ENCODE measurements around the gene PLEKHB1. TPM values are rescaled to one million over a fixed set of nuclear protein-coding genes. Genes with fewer than 3 reads are reported as not detected.

The PLEKHB1 gene
- total and polyA plus RNA-seq, 10 of the 15 experiments (the other 5 are each of a cell fraction or from before 2014, with no cell fraction given) = 0.58 to 2.6 (median 1.5) TPM; not detected in 1

DNA sequence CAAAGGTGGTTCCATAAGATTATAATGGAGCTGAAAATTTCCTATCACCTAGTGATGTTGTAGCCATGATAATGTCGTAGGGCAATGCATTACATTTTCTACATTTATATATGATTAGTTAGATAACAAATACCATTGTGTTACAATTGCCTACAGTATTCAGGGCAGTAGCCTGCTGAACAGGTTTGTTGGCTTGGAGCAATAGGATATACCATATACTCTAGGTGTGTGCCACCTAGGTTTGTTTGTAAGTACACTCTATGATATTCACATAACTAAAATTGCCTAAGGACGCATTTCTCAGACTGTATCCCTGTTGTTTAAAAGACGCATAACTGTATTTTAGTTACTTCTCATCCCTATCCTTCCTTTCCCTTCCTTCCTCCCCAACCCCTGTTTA, 13.6 kb downstream of the PLEKHB1 start (continued):
- TF ChIP-seq HDAC6 (IDR thresholded peaks at IDR 0.05; ENCODE audit: unreplicated experiment) = no peak
- no peak for TF ChIP-seq CHD1 (IDR thresholded peaks at IDR 0.05; ENCODE audit: low read depth, low read length)
- TF ChIP-seq, protein P1, sequence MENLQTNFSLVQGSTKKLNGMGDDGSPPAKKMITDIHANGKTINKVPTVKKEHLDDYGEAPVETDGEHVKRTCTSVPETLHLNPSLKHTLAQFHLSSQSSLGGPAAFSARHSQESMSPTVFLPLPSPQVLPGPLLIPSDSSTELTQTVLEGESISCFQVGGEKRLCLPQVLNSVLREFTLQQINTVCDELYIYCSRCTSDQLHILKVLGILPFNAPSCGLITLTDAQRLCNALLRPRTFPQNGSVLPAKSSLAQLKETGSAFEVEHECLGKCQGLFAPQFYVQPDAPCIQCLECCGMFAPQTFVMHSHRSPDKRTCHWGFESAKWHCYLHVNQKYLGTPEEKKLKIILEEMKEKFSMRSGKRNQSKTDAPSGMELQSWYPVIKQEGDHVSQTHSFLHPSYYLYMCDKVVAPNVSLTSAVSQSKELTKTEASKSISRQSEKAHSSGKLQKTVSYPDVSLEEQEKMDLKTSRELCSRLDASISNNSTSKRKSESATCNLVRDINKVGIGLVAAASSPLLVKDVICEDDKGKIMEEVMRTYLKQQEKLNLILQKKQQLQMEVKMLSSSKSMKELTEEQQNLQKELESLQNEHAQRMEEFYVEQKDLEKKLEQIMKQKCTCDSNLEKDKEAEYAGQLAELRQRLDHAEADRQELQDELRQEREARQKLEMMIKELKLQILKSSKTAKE (IDR thresholded peaks at IDR 0.05; ENCODE audit: low read depth, poor library complexity, severe bottlenecking) = no peak
- no peak for TF ChIP-seq MAX (IDR thresholded peaks at IDR 0.05; ENCODE audit: low read depth, low read length)

GRCh38 chr11:73660497-73661034, 14.2 kb downstream of the PLEKHB1 start:
- ChIA-PET SMC1A (ENCODE audit: uncharacterized antibody, unreplicated experiment) (interaction anchor here (0.8 to 6.3 kb wide), 16 partner anchors 12 to 323 kb away, joined by 3 to 79 read pairs (median 5); no protein-coding TSS in a partner anchor), RAD21 (ENCODE audit: unreplicated experiment) (interaction anchor here (0.9 to 5.2 kb wide), 18 partner anchors 13 to 366 kb away, joined by 3 to 64 read pairs (median 6); partner anchors contain the start of genes ARHGEF17 and FAM168A), CTCF (interaction anchor here (0.6 to 8.1 kb wide), 51 partner anchors 10 to 796 kb away, joined by 3 to 173 read pairs (median 5); partner anchors contain the start of genes RAB6A and RELT), POLR2A (interaction anchor here (1.2 to 1.3 kb wide), 2 partner anchors 35 to 309 kb away, joined by 4 read pairs; no protein-coding TSS in a partner anchor)
- H3K4me2 ChIP-seq (ENCODE audit: control insufficient read depth, insufficient read depth) = peak overlapping the region; percentile 86
- TF ChIP-seq, protein P2, sequence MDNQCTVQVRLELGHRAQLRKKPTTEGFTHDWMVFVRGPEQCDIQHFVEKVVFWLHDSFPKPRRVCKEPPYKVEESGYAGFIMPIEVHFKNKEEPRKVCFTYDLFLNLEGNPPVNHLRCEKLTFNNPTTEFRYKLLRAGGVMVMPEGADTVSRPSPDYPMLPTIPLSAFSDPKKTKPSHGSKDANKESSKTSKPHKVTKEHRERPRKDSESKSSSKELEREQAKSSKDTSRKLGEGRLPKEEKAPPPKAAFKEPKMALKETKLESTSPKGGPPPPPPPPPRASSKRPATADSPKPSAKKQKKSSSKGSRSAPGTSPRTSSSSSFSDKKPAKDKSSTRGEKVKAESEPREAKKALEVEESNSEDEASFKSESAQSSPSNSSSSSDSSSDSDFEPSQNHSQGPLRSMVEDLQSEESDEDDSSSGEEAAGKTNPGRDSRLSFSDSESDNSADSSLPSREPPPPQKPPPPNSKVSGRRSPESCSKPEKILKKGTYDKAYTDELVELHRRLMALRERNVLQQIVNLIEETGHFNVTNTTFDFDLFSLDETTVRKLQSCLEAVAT (IDR thresholded peaks at IDR 0.05) = no peak
- no peak for TF ChIP-seq EZH2 (IDR thresholded peaks at IDR 0.05; ENCODE audit: borderline replicate concordance, control insufficient read depth, low read depth, low read length)
- TF ChIP-seq BACH1 (IDR thresholded peaks at IDR 0.05; ENCODE audit: borderline replicate concordance) = no peak
- TF ChIP-seq POU2F2 (IDR thresholded peaks at IDR 0.05; ENCODE audit: borderline replicate concordance, low read depth, low read length) = no peak
- TF ChIP-seq NRF1 (conservative IDR thresholded peaks at IDR 0.05; ENCODE audit: low read depth, low read length) = no peak
- no peak for TF ChIP-seq HDGF (IDR thresholded peaks at IDR 0.05)
- intact Hi-C loops (cut with micrococcal nuclease; ENCODE audit: unreplicated experiment) (loop anchor here (1.0 to 5.0 kb wide), 5 partner anchors 35 to 310 kb away; no protein-coding TSS in a partner anchor), in situ Hi-C loops (cut with MboI) (loop anchor here (5.0 kb wide), 2 partner anchors 258 to 308 kb away; no protein-coding TSS in a partner anchor)
- no peaks in the 10 kb centered on the region for H4K20me1 ChIP-seq (ENCODE audit: control insufficient read depth, insufficient read depth)
- H2AFZ ChIP-seq (ENCODE audit: control insufficient read depth, low read depth, low read length) = peak overlapping the region; percentile 45; the same call in 1 of the 2 replicates
- WGBS (ENCODE audit: insufficient coverage, insufficient replicate concordance, low lambda C conversion rate, missing lambda C conversion rate) = 55% methylated on average over 25 of the region's 25 CpGs
- no peak overlapping the region; the same call in 1 of the 2 replicates for H3K4me3 ChIP-seq
- no TSS peak for BruUV-seq (replicated peaks)
- DNase-seq (ENCODE audit: low read depth, low spot score) (no peak), FAIRE-seq (no peak), ATAC-seq (peak; percentile 41)
- no peaks in the 10 kb centered on the region for H3K79me2 ChIP-seq (ENCODE audit: control insufficient read depth, insufficient read depth, low read length)
- no peaks in the 10 kb centered on the region for H3K27me3 ChIP-seq (replicated peaks in 1 of 2; ENCODE audit: control insufficient read depth in 2 of 2, insufficient read depth in 2 of 2, low read length in 1 of 2)
- H3K27ac ChIP-seq (ENCODE audit: control insufficient read depth, insufficient read depth) = no peak overlapping the region
- H3K9ac ChIP-seq (ENCODE audit: control insufficient read depth, insufficient read depth, low read length) = no peak overlapping the region
- H3K4me1 ChIP-seq (ENCODE audit: control insufficient read depth, insufficient read depth, low read length) = no peaks in the 10 kb centered on the region
- H3K36me3 ChIP-seq (ENCODE audit: control insufficient read depth in 2 of 2, insufficient read depth in 2 of 2, low read length in 1 of 2) = no peaks in the 10 kb centered on the region
- H3K9me3 ChIP-seq (replicated peaks; ENCODE audit: control insufficient read depth, insufficient read depth, low read length) = no peaks in the 10 kb centered on the region
